ENCODE measurements around the gene OR52I1. TPM values are rescaled to one million over a fixed set of nuclear protein-coding genes. Genes with fewer than 3 reads are reported as not detected.

OR52I1 gene
- total RNA-seq: not detected in 2 replicates

GRCh38 chr11:4593739-4594138, at the start of gene OR52I1:
Gene OR52I1 (plus strand): TSS chr11:4594039. CDS start chr11:4594039, 0 bp downstream.

GRCh38 chr11:4544891-4545290, 48.9 kb upstream of the OR52I1 start, which contains the start of gene OR52M1:
Gene OR52M1 (plus strand): TSS chr11:4545191. CDS start chr11:4545191, 0 bp downstream.

GRCh38 chr11:4581443-4581842, 12.4 kb upstream of the OR52I1 start, which contains the start of gene OR52I2:
Gene OR52I2 (plus strand): TSS chr11:4581743.

GRCh38 chr11:4607781-4608666, 14.2 kb downstream of the OR52I1 start, which contains the start of gene TRIM68:
Gene TRIM68 (minus strand): TSS chr11:4608231. CDS start chr11:4605504, 2,727 bp downstream.

GRCh38 chr11:4636962-4637661, 43.3 kb downstream of the OR52I1 start, which contains the start of gene OR51D1:
Gene OR51D1 (plus strand): TSS chr11:4637477. CDS start chr11:4639791, 2,314 bp downstream.

GRCh38 chr11:4643682-4644081, 49.8 kb downstream of the OR52I1 start, which contains the start of gene OR51E1:
Gene OR51E1 (plus strand): TSS chr11:4643982. CDS start chr11:4652527, 8,545 bp downstream.

Other genes with a start within 250 kb of the OR52I1 start
- not detected in 2 replicates for gene OR52B4, start 225.7 kb upstream of the OR52I1 start, total RNA-seq
- 17.7 and 18.8 TPM in 2 replicates for gene TRIM21, start 200.3 kb upstream of the OR52I1 start, total RNA-seq
- gene OR52K2, start 144.7 kb upstream of the OR52I1 start, total RNA-seq: not detected in 2 replicates
- gene OR52K1, start 111.4 kb upstream of the OR52I1 start, total RNA-seq: not detected in 2 replicates
- not detected in 2 replicates for gene OR52M1, start 48.8 kb upstream of the OR52I1 start, total RNA-seq
- not detected in 2 replicates for gene OR52I2, start 12.3 kb upstream of the OR52I1 start, total RNA-seq
- gene TRIM68, start 14.2 kb downstream of the OR52I1 start, total RNA-seq: 7.8 and 8.7 TPM in 2 replicates
- gene OR51D1, start 43.4 kb downstream of the OR52I1 start, total RNA-seq: not detected in 2 replicates
- gene OR51E1, start 49.9 kb downstream of the OR52I1 start, total RNA-seq: not detected in 2 replicates
- gene OR51E2, start 103.8 kb downstream of the OR52I1 start, total RNA-seq: not detected in 2 replicates
- not detected in 2 replicates for gene MMP26, start 110.7 kb downstream of the OR52I1 start, total RNA-seq
- not detected in 2 replicates for gene OR51F1, start 175.9 kb downstream of the OR52I1 start, total RNA-seq
- gene OR52R1, start 210.3 kb downstream of the OR52I1 start, total RNA-seq: not detected in 2 replicates
- gene OR51F2, start 227.3 kb downstream of the OR52I1 start, total RNA-seq: not detected in 2 replicates